Astrocyte of the hippocampus (primary cell): ENCODE data around the gene ABLIM2.
"Not testable (repeated sequence)": the region's sequence is repeated elsewhere in the genome, so short reads cannot be mapped to it uniquely, and the experiment has no call there.

Experiments
- DNase-seq: peaks from one replicate; pipeline ENCODE4 v3.0.0; 2011; ENCODE audit warnings: low read depth, low spot score

ABLIM2 gene

DNA sequence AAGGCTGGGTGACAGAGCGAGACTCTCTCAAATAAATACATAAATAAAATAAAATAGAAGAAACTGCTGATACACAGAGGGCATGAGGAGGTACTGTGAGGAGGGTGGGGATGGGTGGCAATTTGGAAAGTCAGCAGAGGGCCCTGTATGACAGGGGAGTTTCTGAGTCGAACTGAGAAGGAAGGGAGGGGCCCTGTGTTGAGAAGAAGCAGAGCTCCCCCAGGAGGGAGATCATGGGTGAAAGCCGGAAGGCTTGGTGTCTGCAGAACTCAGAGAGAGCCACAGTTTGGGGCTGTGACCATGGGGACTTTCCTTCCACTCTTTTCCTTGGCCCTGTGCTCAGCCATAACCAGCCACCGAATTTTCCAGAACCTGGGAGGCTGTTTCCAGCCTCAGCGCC, 194.2 kb downstream of the ABLIM2 start:
- DNase-seq = no peak

- DNase-seq = no peak
These were observed 194.9 kb downstream of the ABLIM2 start for GRCh38 chr4:7963691-7964090.

DNA sequence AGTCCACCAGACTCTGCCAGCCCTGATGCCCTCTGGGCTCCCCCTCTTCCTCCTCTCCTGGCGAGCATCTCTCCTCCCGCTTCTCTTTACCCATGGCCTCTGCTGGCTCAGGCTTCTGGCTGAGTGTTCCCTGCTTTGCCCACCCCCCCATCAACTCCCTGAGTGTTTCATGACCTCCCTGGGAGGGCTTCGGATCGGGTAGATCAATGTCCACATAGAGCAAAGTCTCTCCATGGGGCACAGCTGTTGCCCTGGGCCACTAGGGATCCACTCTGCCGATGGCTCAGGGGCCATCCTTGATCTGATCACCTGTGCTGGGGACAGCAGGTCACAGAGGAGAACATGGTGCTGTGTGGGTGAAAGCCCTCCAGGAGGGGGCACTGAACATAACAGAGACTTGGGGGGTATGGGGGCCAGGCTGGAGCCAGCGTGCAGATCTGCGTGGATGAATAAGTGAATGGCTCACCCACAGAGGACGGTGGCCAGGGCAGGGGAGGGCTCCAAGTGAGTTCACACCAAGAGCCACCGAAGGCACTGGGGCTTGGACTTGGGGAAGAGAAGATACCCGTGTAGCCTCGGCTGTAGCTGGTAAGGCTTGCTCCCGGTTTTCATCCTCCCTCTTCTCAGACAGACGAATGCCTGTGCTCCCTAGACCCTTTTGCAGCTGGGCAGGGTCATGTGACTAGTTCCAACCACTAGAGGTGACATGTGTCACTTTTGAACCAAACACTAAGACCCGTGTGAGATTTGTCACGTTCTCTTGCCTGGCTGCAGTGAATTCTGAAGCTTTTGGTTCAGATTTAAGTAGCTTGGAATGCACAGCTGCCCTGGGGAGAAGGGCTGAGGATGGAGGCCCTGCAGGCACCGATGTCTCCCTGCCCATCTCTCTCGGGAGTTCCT, 195.8 kb downstream of the ABLIM2 start:
- no peak for DNase-seq

DNA sequence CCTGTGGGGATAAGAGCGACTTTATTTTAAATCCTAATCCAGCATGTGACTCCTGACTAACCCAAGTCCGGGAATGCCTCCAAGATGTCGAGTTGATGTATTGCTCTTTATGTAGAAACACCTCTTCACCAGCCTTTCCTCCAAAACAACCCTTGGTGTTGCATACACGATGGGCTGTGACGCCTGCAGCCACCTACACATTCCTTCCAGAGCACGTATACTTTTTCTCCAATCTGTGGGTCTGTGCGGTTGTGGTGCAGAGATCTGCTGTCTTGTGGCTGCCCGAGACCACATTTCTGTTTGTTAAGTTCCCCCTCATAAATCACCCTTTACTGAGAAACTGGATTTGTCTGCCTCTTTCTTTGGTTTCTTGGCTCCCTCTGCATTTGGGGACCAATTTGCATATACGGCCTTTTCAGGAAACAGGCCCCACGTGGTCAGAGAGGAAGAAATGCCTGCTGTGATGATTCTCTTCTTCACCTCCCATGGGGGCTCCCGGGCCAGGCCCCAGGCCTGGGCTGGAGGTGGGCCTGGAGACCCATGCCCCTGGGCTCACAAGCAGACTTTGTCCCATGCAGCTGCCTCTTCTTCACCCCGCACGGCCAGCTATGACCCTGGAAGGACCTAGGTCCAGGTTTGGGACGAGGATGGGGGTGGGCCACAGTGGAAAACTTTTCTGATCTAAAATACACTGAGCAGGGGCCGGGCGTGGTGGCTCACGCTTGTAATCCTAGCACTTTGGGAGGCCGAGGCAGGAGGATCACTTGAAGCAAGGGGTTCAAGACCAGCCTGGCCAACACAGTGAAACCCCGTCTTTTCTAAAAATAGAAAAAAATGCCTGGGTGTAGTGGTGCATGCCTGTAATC, 197.6 kb downstream of the ABLIM2 start:
- DNase-seq = peak; percentile 99

- DNase-seq = no peak
These were observed 198.4 kb downstream of the ABLIM2 start for GRCh38 chr4:7960017-7960789.

DNA sequence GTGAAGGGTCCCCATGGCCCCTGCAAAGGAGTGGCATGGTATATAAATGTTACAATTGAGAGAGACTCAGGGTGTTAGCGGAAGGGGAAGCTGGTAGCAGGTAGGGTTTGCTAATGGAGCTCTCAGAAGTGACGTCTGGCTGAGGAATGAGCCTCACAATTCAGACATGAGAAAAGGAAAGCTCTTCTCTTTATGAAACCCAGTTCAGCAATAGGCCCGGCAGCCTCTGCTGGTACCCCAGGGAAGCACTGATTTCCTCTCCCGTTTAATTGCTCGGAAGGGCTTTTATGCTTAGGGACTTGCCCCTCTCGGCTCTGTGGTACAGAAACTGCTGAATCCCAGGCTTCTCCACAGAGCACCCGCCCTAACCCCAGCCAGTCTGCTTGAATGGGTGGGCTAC, 199.5 kb downstream of the ABLIM2 start:
- no peak for DNase-seq

DNA sequence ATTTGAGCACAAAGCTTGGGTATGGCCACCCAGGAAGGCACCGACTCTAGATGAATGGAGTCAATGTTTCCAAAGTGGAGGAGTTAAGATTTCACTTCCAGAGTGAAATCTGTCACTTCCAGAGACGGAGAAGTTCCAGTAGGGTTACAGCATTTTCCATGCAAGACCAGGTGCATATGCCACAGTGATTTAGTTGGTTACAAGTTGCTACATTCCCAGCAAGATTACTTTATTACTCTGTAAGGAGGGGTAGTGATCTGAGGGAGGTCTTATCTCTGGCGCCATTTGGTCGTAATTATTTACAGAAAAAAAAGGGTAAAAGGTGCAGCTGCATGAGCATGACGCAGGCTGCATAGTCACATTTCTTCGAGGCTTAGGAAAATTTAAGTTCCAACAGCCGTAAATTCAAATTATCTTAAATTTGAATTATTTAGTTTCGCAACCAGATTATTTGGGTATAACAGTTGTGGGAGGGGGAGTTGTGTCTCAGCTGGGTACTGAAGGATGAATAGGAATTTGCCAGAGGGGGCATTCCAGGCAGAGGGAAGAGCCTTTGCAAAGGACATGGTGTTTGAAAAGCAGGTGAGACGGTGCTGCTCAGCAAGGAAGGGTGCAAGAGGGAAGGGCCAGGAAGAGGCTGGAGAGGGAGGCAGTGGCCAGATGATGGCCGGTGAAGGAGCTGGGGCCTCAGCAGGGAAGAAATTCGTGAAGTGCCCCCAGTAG, 201.5 kb downstream of the ABLIM2 start:
- DNase-seq = no peak

GRCh38 chr4:7956270-7956808, 202.3 kb downstream of the ABLIM2 start:
- peak; percentile 79 for DNase-seq

- DNase-seq = no peak
These were observed 203.2 kb downstream of the ABLIM2 start for GRCh38 chr4:7955393-7955792.

DNA sequence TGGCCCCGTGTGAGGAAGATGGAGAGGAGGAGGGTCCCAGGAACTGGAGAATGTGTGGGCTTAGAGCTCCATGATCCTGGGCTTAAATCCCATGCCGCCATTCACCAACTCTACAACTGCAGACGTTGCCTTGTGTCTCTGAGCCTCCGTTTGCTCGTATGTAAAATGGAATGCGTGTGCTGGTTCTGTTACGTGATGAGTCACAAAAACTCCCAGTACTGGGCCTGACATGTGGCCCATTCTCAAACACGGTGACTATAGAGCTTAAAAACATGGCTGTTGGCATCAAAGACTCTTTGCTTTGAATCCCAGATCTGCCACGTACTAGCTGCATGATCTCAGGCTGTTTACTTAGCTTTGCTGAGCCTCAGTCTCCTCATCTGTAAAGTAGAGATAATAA, 206.0 kb downstream of the ABLIM2 start:
- DNase-seq = no peak

- no peak for DNase-seq
These were observed 208.1 kb downstream of the ABLIM2 start for GRCh38 chr4:7950301-7951092.

- DNase-seq = no peak
These were observed 208.9 kb downstream of the ABLIM2 start for GRCh38 chr4:7949759-7950158.

DNA sequence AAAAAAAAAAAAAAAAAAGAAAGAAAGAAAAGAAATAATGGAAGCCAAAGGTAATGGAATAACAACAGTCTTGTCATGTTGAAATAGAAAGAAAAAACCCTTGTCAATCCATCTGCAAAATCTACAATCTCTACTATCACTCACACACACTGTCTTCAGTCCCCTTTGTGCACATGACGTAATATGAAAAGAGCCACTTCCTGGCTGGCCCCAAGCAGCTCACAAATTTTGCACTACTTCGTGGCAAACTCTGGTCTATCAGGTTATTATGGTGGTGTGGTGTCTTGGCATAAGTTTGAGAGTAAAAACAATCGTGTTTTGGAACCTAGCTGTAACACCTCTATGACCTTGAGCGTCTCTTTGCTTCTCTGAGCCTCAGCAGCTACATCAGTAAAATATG, 210.7 kb downstream of the ABLIM2 start:
- DNase-seq = no peak

GRCh38 chr4:7945709-7946380, 212.8 kb downstream of the ABLIM2 start:
- DNase-seq = no peak

GRCh38 chr4:7944599-7945220, 213.9 kb downstream of the ABLIM2 start:
- DNase-seq = no peak

DNA sequence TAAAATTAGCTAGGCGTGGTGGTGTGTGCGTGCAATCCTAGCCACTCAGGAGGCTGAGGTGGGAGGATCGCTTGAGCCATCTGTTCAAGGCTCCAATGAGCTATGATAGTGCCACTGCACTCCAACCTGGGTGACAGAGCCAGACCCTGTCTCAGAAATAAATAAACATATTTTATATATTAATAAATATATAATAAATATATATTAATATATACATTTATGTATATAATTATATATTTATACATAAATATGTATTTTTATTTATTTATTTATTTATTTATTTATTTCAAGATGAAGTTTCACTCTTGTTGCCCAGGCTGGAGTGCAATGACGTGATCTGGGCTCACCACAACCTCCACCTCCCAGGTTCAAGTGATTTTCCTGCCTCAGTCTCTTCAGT, 214.9 kb downstream of the ABLIM2 start:
- DNase-seq = not testable (repeated sequence)

DNA sequence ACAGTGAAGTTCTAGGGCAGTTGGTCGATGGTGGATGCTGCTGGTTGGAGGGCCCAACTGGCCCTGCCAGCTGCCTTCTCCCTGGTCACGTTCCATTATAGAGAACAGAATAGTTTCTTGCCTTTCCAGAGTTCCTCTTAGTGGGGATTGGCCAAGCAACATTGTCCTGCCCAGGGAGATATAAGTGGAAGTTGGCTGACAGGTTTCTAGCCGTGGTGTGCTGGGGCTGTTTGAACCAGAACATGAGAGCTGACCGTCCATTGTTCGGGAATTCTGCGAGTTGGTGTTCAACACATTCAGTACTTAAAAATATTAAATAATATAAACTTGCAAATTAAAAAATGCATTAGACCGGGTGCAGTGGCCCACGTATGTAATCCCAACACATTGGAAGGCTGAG, 215.4 kb downstream of the ABLIM2 start:
- no peak for DNase-seq

DNA sequence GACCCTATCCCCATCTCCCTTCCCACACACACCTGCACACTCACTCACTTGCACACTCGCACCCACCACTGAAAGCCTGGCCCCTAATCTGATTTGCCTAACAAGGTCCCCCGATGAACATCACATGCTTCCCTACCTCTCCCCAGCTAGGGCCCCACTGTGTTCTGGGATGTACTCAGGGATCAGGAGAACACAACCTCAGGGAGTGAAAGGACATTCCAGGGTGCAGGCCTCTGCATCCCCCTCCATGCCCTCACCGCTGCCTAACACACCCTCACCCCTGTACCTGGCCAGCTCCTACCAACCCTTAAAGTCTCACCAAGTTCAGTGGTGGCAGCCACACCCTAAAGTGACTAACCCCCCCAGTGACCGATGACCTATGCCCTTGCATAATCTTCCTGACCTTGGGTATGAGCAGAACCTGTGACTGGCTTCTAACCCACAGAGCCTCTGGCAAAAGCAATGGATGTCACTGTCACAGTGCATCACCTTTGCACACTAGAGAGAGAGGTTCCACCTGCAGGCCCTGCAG, 216.6 kb downstream of the ABLIM2 start:
- no peak for DNase-seq
